Fibroblast of villous mesenchyme (primary cell): ENCODE measurements around the gene C8G. TPM values are rescaled to one million over a fixed set of nuclear protein-coding genes. Genes with fewer than 3 reads are reported as not detected.
A peak's percentile ranks its signal among the peaks of the same experiment; 100 is the strongest.

Source experiments
- DNase-seq: peaks from one replicate; pipeline ENCODE4 v3.0.0-alpha.2; 2010; ENCODE audit warnings: low read depth
- H3K4me3 ChIP-seq: 2 replicates; pipeline ENCODE4 v1.5.1; 2011; ENCODE audit warnings: low read depth, mild to moderate bottlenecking, low read length
- total RNA-seq: library from RNA; depleted of rRNA; stranded (reverse); fragments of >200 nt; gene quantifications from 2 replicates; pipeline ENCODE4 v1.2.3, GENCODE V29; 2012
- TF ChIP-seq, protein P1 (sequence below): IDR thresholded peaks from 2 replicates; pipeline ENCODE4 v1.5.1; 2012; ENCODE audit warnings: low read depth, mild to moderate bottlenecking, low read length; ENCODE audit not compliant: insufficient read depth

The C8G gene
- total RNA-seq, 1 donor: 0.86 TPM

DNA sequence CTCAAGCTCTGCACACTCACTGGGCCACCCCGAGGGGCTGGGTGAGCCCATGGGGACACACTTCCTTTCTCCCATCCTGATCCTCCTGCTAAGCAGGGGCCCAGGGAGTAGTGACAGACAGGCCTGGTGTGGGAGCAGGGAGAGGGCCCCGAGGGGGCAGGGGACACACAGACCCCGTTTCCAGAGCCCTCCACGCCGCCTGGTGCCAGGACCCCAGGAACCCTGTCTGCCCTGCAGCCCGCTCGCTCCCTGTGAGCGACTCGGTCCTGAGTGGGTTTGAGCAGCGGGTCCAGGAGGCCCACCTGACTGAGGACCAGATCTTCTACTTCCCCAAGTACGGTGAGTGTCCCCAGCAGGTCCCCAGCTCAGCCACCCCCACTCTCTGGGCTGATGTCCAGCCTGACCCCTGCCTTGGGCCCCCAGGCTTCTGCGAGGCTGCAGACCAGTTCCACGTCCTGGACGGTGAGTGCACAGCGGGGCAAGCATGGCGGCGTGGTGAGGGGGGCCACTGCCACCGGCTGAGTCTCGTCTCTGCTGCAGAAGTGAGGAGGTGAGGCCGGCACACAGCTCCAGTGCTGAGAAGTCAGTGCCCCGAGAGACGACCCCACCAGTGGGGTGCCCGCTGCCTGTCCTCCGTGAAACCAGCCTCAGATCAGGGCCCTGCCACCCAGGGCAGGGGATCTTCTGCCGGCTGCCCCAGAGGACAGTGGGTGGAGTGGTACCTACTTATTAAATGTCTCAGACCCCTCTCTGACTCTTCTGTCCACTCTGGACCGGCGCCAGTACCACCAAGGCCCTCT lies 1.4 kb downstream of the C8G start:
- no peak overlapping the region for H3K4me3 ChIP-seq
- DNase-seq: no peak
- TF ChIP-seq, protein P1, sequence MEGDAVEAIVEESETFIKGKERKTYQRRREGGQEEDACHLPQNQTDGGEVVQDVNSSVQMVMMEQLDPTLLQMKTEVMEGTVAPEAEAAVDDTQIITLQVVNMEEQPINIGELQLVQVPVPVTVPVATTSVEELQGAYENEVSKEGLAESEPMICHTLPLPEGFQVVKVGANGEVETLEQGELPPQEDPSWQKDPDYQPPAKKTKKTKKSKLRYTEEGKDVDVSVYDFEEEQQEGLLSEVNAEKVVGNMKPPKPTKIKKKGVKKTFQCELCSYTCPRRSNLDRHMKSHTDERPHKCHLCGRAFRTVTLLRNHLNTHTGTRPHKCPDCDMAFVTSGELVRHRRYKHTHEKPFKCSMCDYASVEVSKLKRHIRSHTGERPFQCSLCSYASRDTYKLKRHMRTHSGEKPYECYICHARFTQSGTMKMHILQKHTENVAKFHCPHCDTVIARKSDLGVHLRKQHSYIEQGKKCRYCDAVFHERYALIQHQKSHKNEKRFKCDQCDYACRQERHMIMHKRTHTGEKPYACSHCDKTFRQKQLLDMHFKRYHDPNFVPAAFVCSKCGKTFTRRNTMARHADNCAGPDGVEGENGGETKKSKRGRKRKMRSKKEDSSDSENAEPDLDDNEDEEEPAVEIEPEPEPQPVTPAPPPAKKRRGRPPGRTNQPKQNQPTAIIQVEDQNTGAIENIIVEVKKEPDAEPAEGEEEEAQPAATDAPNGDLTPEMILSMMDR: no peak

DNA sequence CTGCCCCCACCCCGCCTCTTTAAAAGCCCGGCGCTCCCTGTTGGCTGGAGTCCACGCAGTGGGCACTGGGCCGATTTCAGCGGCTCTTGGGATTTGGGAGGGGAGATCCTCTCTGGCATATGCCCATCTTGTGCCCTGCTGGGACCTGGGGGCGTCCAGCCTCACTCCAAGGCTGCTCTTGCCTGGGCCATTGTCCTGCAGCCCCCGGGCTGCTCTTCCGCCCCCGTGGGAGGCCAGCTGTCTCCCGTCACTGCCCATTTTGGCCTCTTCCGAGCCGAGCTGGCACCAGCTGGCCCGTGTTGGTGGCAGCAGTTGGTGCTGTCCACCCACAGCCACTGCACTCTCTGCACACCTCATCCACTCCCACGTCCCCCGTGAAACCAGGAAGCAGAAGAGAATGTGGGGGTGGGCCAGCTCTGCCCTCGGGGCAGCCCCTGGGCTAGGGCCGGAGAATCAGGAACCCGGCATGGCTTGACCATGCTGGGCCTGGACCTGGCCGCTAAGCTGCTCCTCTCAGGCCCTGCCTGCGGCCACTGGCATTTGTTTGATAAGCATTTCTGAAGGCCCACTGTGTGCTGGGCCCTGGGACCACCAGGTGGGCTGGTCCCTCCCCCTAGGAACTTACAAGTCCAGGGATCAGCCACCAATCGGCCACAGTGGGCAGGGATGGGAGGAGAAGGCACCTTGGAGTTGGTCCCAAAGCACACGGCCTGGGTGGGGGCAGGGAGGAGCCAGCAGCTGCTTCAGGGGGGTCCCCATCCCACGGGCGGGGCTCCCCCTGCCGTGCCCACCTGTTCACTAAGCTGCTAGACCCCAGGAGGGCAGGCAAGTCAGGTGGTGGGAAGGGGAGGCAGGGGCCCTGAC lies 2.2 kb downstream of the C8G start:
- TF ChIP-seq, protein P1: no peak
- no peak overlapping the region for H3K4me3 ChIP-seq
- DNase-seq: no peak

DNA sequence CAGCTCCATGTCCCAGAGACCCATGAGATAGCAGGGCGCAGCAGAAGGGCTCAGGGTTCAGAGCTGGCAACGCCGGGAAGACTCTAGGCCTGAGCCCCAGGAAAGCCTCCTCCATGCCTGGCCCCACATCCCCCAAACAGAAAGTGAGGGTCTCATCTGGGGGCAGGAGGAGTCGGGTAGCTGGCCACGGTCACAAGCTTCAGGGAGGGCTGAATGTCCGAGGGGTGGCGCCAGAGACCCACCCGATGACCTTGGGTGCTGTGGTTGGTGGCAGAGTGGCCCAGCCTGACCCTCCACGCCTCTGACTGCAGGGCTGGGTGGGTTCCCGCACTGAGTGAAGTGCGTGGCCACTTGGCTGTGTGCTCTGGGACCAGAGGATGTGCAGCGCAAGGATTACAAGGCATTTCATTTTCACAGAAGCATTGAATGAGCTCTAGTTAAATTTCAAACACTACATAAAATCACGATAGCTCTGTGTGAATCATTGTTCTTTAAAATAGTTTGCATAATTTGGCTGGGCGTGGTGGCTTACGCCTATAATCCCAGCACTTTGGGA lies 3.0 kb downstream of the C8G start:
- no peak overlapping the region for H3K4me3 ChIP-seq
- DNase-seq: peak; percentile 50
- TF ChIP-seq, protein P1: peak; percentile 66

DNA sequence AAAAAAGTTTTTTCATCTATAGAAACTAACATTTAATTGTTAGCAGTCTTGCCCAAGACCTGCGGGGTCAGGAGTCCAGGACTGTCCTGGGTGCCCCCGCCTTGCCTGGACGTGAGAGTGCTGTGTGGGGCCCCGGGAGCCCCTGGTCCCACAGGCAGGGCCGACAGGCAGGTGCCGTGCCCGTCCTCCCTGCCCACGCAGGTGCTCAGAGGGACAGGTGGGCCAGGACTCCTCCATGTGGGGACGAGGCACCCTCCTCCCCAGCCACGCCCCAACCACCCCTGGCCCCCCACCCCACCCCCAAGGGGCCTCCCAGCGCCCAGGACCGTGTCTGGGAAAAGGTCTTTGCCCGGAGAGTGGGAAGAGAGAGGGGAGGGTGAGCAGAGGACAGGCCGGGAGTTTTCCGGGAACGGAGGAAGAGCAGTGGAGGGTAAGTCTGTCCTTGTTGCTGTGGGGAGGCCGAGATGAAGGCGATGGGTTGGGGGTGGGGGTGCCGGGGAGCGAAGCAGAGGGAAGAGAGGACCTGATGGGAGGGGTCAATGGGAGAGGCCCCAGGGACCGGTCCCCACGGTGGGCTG lies 4.3 kb downstream of the C8G start:
- peak overlapping the region; percentile 66 for H3K4me3 ChIP-seq
- no peak for DNase-seq
- TF ChIP-seq, protein P1: no peak

DNA sequence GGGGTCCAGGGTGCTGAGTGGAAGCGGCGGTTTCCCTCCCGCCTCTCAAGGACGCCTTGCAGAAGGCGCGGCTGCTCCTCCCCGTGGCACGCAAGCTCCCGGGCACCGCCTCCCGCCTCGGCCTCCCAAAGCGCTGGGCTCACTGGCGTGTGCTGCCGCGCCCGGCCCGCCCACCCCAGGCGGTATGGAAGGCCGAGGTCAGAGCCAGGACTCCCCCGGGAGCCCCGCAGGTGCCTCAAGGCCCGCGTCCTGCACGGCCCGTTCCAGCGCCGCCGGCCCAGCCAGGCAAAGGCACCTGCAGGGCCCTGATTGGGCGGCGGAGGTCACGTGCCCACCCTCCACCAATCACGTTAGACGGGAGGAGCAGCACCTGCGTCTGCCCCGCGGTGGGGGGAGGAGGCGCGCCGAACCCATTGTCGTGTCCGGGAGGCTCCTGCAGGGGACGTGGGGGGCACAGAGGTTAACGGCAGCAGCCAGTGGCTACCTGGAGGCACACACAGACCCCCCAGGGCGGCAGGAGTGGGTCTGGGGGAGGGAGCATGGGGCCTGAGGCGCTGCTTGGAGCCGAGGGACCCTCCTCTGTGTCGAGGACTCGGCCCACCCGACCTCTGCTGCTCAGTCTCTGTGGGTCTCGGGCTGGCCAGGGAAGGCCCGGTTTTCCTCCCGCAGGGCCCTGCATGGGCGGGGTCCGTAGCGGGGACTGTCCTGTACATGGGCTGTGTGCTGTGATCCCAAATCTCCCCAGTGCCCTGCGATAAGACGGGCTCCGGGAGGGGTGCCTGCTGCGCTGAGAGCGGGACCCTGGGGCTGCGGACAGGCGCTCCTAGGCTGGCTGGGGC lies 5.0 kb downstream of the C8G start:
- TF ChIP-seq, protein P1: no peak
- peak; percentile 76 for DNase-seq
- peak overlapping the region; percentile 66 for H3K4me3 ChIP-seq
